Stomach (tissue), 4 donors: Measurements from ENCODE around the gene SMIM45.

Source experiments
- CTCF ChIP-seq, 7 experiments: fragments of 450-650 bp in 4 of 7; fragments of 200-600 bp in 3 of 7; sonication (generic) in 3 of 7; IDR thresholded peaks; one replicate each; pipeline ENCODE4 v1.5.1; 2016 to 2019; ENCODE audit warnings: antibody characterized with exemption in 7 of 7, control low read depth in 2 of 7, mild to moderate bottlenecking in 1 of 7
- EP300 ChIP-seq: sonication (generic); formaldehyde crosslinking; IDR thresholded peaks from one replicate; pipeline ENCODE4 v1.6.1; 2017; ENCODE audit warnings: antibody characterized with exemption
- POLR2A ChIP-seq, 4 donors: fragments of 450-650 bp; IDR thresholded peaks; one replicate each; pipeline ENCODE4 v1.6.1; 2016; ENCODE audit warnings: antibody characterized with exemption in 4 of 4, control low read depth in 2 of 4, mild to moderate bottlenecking in 1 of 4, moderate library complexity in 1 of 4
- POLR2AphosphoS5 ChIP-seq, 3 donors: sonication (generic); formaldehyde crosslinking; IDR thresholded peaks; one replicate each; pipeline ENCODE4 v1.6.1; 2016; ENCODE audit warnings: antibody characterized with exemption in 3 of 3

DNA sequence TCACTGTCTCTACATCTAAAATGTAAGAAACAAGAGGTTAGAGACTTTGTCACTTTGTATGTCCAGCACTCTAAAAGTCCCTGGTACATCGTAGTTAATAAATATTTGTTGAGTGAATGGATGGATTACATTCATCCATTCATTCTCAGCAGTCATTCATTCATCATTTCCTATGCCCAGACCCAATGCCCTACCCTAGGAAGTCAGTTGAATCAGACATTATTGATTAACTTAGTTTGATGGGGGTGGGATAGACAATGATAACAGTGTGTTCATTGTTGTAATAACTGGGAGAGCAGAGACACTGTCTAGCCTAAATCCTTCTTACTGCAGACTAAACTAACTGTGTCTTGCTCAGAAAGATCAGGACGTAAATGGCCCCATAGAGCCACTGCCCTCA lies 3.8 kb upstream of the SMIM45 start:
- no peak for TF ChIP-seq CTCF (IDR thresholded peaks at IDR 0.05)
- TF ChIP-seq POLR2AphosphoS5 (IDR thresholded peaks at IDR 0.05), result no peak
- no peak for TF ChIP-seq POLR2A (IDR thresholded peaks at IDR 0.05)
- TF ChIP-seq EP300, result no peak
